ENCODE results near the gene LPAR3.
A peak's percentile ranks its signal among the peaks of the same experiment; 100 is the strongest.
"Not testable (repeated sequence)": the region's sequence is repeated elsewhere in the genome, so short reads cannot be mapped to it uniquely, and the experiment has no call there.

LPAR3 gene, protein sequence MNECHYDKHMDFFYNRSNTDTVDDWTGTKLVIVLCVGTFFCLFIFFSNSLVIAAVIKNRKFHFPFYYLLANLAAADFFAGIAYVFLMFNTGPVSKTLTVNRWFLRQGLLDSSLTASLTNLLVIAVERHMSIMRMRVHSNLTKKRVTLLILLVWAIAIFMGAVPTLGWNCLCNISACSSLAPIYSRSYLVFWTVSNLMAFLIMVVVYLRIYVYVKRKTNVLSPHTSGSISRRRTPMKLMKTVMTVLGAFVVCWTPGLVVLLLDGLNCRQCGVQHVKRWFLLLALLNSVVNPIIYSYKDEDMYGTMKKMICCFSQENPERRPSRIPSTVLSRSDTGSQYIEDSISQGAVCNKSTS

DNA sequence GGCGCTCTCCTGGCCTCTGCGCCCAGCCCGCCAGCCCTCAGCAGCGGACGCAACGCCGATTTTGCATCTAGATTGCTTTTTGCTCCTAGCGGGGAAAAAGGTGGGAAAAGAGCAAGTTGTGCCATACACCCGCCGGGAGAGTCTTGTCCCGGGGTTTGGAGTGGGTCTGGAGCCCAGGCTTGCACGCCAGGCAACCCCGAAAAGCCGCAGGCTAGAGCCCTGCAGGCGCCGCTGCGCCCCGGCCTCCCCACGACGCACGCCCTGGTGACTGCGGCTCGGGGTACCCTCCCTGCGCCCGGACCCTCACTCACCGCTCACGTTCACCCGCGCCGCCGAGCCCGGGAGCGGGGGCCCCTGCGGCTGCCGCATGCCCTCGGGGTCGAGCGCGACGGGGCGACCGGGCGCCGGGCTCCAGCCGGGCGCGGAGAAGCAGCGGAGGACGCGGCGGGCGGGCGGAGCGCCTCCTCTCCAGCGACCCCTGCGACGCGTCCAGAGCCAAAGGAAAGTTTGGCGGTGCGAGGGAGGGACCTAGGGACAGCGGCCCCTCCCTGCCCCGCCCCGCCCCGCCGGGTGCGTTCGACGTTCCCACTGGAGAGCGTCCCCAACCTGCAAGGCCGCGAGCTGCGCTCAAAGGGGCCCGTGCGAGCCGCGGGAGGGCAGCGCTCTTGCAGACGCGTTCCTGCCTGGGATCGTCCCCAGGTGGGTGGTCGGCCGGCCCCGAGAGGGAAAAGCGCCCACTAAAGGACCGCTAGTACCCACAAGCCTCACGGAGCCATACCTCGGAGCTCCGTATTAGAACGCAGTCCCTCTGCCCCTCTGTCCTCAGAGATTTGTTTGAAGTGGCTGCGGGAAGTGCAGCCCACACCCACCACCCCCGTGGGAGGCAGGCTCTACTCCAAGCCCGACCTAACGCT lies at the start of gene LPAR3:
LPAR3 (minus strand) TSS at position 502 of the 914 bp plus-strand sequence. CDS start 27,086 bp downstream, outside the sequence.
- DNase-seq (ENCODE audit: low read depth in 3 of 3) = peak in 1 of 3 donors; percentile 5

DNA sequence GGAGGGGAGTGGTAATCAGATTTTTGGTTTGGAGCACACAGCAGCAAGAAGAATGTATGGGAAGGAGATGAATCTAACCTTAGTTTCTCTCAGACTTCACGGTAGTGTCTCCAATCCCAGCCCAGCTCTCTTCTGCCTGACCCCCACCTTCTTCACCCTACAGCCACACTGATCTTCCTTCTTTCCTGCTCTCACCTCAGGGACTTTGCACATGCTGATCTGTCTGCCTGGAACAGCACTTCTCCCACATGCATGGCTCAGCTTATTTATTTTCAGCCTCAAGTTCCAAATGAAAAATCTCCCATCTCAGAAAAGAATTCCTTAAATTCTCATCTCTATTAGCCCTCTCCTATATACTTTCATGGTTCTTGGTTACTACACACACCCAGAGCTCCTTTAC lies 48.8 kb upstream of the LPAR3 start:
- DNase-seq (ENCODE audit: low read depth in 3 of 3) = no peak

DNA sequence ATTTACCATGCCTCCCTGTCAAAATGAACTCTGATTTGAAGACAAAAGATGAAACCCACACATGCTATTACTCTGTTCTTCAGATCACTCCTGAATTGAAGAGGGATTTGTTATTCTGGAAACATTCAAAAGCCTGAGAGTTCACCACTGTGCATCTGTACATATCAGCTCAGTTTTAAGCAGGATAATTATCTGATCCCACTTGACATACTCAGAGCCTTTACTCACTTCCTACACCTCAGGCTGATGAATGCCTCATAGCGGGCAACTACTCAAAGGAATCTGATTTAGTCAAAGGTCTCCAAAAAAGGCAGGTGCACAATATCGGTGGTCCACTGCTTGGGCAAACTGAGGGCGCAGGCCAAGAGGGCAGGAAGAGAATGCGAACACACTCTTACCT lies 47.5 kb upstream of the LPAR3 start:
- no peak for DNase-seq (ENCODE audit: low read depth in 3 of 3)

DNA sequence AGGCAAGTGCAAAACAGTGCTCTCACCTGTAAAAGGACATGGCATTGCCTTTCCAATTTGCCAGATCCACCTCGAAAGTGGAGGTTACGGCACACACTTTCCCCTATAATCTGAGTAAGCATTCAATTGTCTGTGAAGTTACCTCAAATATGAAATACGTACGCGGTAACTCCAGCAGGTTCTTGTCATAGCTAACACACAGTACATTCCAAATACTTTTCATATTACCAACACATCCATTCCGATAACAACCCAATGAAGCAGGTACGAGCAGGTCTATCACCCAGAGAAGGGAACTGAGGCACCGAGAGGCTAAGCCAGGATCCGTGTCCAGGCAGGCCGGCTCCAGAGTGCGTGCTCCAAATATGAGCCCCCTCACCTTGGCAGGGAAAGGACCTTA lies 46.8 kb upstream of the LPAR3 start:
- DNase-seq (ENCODE audit: low read depth in 3 of 3) = no peak

DNA sequence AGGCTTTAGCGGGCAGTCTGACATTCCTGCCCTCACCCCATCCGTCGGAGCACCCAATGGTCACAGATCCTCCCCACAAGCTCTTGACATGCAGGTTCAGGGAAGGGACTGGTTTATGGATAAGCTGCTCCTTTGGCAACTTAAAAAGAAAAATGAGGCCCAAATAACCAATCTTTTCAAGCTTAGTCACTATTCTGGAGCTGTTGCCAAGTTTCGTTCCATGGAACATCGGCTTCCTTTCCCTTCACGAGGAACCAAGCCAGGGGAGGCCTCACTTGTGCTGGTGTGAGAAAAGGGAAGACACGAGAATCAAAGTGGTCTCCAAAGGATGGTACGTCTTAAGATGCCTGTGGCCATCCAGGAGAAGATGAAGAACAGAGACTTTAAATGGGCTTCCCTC lies 46.1 kb upstream of the LPAR3 start:
- no peak for DNase-seq (ENCODE audit: low read depth in 3 of 3)

DNA sequence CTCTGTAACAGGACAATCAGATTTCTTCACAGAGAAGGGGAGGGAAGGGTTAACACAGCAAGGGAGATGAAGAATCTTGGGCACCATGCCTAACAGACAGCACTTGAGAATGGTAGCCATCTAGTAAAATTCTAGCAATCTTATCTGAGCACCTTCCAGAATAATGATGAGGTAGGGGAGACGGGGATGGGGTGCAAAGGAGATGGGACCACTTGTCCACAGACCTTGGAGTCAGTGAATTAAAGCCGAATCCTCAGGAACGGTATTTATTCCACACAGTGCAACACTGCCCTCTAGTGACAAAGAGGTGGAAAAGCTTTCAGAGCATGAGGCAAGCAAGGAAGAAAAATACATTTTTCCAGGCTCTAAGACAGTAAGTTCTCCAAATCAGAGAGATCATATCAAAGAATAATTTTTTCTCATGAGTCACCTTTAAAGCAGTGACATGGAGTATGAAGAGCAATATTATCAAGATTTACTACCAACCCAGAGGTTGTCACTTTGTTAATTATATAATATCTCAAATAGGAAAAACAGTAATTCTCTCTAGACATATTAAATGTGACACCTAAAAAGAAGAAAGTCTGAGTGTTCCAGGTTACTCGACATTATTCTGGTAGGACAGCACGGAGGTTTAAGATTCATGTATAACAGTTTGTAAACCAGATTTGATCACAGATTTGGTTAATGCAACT lies 43.3 kb upstream of the LPAR3 start:
- peak in 1 of 3 donors; percentile 9 for DNase-seq (ENCODE audit: low read depth in 3 of 3)

DNA sequence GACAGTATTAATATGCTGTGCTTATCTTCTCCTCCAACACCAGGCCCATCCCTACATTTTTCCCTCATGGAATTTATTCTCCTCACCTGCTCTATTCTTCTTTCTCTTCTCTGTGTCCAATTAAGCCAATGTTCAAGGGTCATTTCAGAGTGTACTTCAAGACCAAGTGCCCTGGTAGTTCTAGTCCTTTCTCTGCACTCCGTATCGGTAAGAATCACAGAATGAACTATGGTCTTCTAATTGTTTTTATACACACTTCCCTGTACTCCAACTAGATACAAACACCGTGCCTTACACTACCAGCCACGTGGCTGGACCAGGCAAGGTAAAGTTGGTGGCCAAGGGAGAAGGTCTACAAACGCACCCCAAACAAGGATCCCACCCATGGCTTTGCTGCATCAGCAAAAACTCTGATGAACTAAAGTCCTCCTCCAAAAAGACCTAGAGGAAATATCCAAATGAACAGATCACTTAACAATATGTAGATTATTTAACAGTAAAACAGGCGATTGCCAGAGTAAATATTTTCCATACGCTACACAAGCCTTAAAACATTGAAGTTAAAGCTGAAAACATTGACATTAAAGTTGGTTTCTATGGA lies 40.1 kb upstream of the LPAR3 start:
- no peak for DNase-seq (ENCODE audit: low read depth in 3 of 3)

DNA sequence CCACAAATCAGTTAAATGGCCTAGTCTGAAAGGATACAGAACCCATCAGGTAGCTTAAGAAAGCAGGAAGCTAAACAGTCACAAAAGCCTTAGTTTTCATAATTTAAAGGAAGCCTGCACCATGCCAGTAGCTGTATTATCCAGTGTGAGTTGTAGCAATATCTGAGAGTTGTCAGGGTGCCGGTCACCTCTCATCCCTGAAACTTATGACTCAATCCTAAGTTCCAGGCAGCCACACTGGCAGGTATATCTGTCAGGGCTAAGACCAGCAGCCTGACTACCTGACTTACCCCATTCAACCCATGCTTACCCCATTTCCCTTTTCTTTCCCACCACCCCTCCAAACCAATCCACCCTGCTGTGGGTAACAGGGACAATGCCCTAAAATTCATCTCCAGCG lies 37.8 kb upstream of the LPAR3 start:
- no peak for DNase-seq (ENCODE audit: low read depth in 3 of 3)

DNA sequence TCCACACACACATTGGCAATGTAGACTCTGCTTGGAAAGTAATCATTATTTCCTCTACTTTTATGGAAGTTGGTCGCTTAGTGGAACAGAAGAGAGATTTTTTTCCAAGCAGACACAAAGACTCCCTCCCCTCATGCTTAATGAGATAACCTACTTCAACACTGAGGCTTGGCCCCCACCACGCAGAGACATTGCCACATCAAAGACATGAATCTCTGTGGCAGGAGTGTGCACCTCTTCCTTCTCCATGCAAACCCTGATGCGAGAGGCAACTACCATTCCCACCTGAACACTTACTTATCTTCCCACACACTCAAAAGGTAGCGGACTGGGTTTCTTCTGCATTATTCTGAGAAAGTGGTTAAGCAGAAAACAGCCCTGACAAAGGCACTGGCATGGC lies 37.3 kb upstream of the LPAR3 start:
- DNase-seq (ENCODE audit: low read depth in 3 of 3) = no peak

DNA sequence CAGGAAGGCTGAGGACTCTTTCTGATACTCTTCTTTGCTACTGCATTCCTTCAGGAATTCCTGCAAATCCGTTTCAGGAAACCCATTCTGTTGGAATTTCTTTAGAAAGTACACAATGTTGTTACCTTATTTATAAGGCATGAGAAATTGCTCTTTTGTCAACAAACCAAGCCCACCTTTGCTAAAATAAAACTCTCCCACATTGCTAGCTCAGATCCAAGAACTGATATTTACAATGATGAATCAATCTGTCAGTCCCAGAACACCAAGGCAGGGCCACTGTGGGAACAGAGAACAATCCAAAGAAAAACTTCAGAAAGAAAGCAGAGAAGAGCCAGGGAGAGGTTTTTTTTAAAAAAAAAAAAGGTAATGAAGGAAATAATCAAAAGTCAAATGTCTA lies 36.6 kb upstream of the LPAR3 start:
- no peak for DNase-seq (ENCODE audit: low read depth in 3 of 3)

DNA sequence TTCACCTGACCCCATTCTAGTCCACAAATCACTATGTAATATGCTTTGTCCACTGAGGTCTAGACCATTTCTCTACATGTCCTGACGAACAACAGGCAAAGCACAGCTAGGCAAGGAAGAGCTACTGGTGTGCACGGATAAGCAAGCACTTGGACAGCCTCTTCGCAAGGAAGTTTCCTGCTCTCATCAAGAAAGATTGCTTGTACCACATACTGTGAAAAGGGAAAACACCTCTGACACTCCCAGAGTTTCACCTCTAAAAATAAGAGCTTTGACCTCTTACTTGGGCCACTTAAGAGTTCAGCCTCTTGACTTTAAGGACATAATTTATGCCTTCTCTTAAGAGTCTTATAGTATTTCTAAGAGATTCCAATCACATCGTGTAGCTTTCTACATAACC lies 36.0 kb upstream of the LPAR3 start:
- no peak for DNase-seq (ENCODE audit: low read depth in 3 of 3)

DNA sequence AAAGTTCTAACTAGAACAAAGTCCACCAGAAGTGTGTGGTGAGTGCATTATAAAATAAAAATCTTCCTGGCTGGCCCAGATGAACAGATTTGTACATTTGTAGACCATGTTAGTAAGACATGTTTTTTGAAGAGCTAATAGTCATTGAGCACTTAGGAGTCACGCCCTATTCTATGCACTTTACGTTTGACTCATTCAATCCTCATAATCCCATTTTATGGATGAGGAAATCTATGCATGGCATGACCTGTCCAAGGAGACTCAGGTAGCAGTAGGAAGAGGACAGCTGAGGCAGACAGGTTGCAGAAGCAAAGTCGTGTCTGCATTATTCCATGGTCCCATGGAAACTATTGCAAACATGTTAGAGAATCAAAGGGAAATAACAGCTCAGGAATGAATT lies 30.3 kb upstream of the LPAR3 start:
- no peak for DNase-seq (ENCODE audit: low read depth in 3 of 3)

DNA sequence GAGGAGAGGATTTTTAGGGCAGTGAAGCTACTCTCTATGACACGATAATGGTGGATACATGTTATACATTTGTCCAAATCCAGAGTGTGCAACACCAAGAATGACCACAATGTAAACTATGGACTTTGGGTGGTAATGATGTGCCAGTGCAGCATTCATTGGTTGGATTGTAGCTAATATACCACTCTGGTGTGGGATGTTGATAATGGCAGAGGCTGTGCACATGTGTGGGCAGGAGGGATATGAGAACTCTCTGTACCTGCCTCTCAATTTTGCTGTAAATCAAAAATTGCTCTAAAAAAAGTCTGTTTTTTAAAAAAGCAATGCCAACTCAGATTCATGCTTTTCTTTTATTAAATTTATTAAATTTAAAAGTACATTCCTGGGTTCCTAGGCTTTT lies 27.2 kb upstream of the LPAR3 start:
- no peak for DNase-seq (ENCODE audit: low read depth in 3 of 3)

DNA sequence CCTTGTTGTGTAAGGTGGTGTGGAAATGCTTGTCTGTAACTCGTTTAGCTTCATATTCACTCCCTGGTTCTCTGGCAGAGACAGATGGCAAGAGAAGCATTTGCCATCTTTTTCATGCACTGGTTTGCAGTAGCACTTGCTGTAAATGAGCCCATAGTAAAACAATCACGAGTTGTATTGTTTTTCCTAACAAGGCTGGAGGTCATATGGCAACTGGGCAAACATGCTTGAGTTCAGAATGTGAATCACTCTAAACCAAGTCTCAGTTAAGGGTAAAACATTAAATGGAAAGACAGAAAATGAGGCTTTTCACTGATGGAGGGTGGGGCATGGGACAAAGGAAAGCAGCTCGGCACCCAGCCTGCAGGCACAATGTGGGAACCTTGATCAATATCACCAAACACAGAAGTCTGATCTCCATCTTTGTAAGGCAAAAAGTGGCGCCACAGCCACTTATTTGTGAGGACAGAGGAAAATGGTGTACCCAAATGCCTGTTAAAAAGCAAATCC lies 26.5 kb upstream of the LPAR3 start:
- DNase-seq (ENCODE audit: low read depth in 3 of 3) = no peak

DNA sequence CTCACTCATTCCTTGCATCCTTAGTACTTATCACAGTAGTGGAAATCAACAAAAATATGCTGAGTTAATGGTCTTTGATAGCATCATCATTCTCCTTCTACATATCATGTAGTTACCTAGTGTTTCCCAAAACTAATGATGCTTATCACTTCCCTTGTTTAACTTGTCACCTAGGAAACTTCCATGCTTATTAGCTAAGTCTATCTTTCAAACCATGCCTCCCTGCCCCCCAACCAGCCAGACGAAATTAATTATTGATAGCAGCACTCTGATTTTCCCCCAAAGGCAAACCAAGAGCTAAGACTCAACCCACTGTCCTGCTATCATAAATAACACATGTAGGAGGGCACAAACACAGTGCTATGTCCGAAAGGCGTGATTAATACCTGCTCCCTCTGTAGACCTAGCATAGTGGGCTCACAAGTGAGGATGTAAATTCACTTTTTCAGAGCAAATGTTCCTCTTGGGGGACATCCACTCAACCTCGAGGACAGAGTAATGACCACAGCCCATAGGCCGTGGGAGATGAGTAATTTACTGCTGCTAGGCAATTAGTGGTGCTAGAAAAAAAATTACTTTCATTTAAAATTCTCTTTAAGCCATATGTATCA lies 25.8 kb upstream of the LPAR3 start:
- no peak for DNase-seq (ENCODE audit: low read depth in 3 of 3)

DNA sequence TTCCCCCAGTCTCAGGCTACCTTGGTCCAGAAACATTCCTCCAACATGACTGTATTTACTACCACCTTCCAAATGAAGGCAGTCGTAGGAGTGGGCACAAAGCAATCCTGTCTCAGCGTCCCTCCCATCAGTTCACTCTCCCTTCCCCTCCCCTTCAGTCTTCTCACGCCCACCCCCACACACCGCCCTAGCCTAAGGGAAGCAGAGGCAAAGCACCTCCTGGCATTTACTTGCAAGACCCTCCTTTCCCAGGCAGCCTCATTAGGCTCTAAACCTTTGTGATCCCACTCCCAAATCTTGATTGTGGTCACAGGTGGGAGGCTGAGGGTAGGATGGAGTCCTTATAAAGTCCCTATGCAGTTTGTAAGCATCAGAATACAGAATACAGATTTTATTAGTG lies 23.9 kb upstream of the LPAR3 start:
- DNase-seq (ENCODE audit: low read depth in 3 of 3) = no peak

DNA sequence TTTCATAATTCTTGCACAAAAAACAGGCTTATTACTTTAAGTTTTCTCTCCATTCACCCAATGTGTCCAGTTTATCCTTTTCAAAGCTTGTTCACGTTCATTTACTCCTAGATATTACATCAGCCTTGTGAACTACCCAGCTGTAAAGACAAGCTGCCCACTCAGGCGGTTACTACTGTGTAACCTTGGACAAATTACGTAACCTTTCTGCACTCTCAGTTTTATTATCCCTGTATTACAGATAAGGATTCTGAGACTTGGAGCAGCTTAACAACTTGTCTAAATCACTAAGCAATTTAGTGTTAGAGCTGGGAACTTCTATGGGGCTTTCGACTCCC lies 20.5 kb upstream of the LPAR3 start:
- DNase-seq (ENCODE audit: low read depth in 3 of 3) = no peak

DNA sequence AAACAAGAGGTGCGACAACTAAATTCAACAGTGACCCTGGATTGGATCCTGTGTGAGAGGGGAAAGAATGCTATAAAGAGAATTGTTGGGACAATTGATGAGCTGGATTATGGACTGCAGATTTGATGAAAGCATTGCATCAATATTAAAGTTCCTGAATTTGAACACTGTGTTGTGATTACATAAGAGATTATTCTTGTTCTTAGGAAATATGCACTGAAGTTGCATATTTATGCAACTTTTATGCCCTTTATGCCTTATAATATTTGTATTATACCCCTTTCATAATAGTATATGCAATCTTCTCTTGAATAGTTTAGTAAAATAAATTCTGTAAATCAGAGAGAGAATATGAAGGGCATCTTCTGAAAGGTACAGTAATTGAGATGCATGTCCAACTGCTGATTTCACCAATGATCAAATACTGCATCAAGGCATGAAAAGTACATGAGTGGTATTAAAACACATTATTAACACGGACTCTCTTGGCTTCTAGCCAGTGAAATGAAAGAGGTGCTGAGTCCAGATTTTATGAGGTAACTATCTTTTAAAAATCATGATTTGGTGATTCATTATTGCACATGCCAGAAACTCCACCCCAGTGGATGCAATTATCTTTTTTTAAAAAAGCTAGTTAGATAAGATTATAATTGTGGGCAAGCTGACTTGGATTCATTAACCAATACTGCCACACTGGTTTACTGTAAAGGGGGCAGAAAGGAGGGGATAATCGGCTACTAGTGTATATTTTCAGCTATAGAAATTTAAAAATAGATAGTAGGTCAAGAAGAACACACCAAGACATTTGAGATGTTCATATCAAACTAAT lies 19.9 kb upstream of the LPAR3 start:
- DNase-seq (ENCODE audit: low read depth in 3 of 3) = no peak

DNA sequence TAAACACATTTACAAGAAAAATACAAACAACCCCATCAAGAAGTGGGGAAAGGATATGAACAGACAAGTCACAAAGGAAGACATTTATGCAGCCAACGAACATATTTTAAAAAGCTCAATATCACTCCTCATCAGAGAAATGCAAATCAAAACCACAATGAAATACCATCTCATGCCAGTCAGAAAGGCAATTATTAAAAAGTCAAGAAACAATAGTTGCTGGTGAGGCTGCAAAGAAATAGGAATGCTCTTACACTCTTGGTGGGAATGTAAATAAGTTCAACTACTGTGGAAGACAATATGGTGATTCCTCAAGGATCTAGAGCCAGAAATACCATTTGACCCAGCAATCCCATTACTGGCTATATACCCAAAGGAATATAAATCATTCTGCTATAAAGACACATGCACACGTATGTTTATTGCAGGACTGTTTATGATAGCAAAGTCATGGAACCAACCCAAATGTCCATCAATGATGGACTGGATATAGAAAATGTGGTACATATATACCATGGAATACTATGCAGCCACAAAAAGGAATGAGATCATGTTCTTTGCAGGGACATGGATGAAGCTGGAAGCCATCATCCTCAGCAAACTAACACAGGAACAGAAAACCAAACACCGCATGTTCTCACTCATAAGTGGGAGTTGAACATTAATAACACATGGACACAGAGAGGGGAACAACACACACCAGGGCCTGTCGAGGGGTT lies 15.9 kb upstream of the LPAR3 start:
- DNase-seq (ENCODE audit: low read depth in 3 of 3) = not testable (repeated sequence)
